Testis (tissue), 3 donors: ENCODE data around the gene USH1G. TPM values are rescaled to one million over a fixed set of nuclear protein-coding genes. Genes with fewer than 3 reads are reported as not detected.

ENCODE experiments used
- DNase-seq: peaks from one replicate; pipeline ENCODE4 v3.0.0-alpha.2; 2019
- H3K27ac ChIP-seq, 2 donors: fragments of 200-600 bp; sonication (generic); one replicate each; pipeline ENCODE4 v1.5.1; 2019
- H3K27me3 ChIP-seq: fragments of 200-600 bp; sonication (generic); one replicate; pipeline ENCODE4 v1.5.1; 2019
- H3K36me3 ChIP-seq: fragments of 200-600 bp; sonication (generic); one replicate; pipeline ENCODE4 v1.5.1; 2017; ENCODE audit warnings: low read depth; ENCODE audit errors: missing control alignments
- H3K4me1 ChIP-seq: fragments of 200-600 bp; sonication (generic); one replicate; pipeline ENCODE4 v1.5.1; 2019
- H3K4me3 ChIP-seq, 2 donors: fragments of 200-600 bp; sonication (generic); one replicate each; pipeline ENCODE4 v1.5.1; 2017 to 2019
- H3K9me3 ChIP-seq: fragments of 200-600 bp; sonication (generic); one replicate; pipeline ENCODE4 v1.5.1; 2017
- CTCF ChIP-seq, 3 experiments: fragments of 450-650 bp in 2 of 3; fragments of 200-600 bp in 1 of 3; sonication (generic) in 1 of 3; IDR thresholded peaks; one replicate each; pipeline ENCODE4 v1.5.1; 2016 to 2019; ENCODE audit warnings: antibody characterized with exemption in 3 of 3, mild to moderate bottlenecking in 2 of 3, moderate library complexity in 1 of 3
- POLR2A ChIP-seq: fragments of 450-650 bp; IDR thresholded peaks from one replicate; pipeline ENCODE4 v1.6.1; 2017; ENCODE audit warnings: antibody characterized with exemption, mild to moderate bottlenecking, moderate library complexity
- WGBS, 2 donors: methylation state at CpG; one replicate each; pipeline ENCODE4 v1.1.5; 2018; 5-methylcytosine and 5-hydroxymethylcytosine counted together
- intact Hi-C: fragments of 100-400 bp; cut with DNase I; formaldehyde crosslinking; loops from one replicate; pipeline ENCODE4 v1.15.1; 2023; ENCODE audit warnings: low total_unique reads
- polyA plus RNA-seq: library from polyadenylated mRNA; stranded (reverse); fragments of 350-450 nt; fragmentation: Illumina TruSeq; extraction: RNeasy Lipid Tissue Mini Kit (QIAGEN cat#74804); gene quantifications from one replicate; pipeline ENCODE4 v1.2.3, GENCODE V29; 2014; ENCODE audit warnings: low read depth, low replicate concordance; ENCODE audit not compliant: insufficient read depth
- total RNA-seq, 2 donors: library from RNA; depleted of rRNA; stranded (reverse); fragments of >200 nt; gene quantifications; one replicate each; pipeline ENCODE4 v1.2.3, GENCODE V29; 2016

Gene USH1G
- total and polyA plus RNA-seq, 3 donors from 2014 or later = 1.1 to 2.1 (median 2.0) TPM

- Histone ChIP-seq H3K4me3 (no peak overlapping the region), H3K27ac (peak overlapping the region in 1 of 2 donors; percentile 28), H3K4me1 (peaks cover 32% of the 10 kb centered on the region), H3K27me3 (no peaks in the 10 kb centered on the region), H3K36me3 (no peaks in the 10 kb centered on the region), H3K9me3 (no peaks in the 10 kb centered on the region)
- TF ChIP-seq CTCF (IDR thresholded peaks at IDR 0.05) = no peak
- no peak for TF ChIP-seq POLR2A
- 65 to 73% methylated on average over 5 to 6 of the region's 6 CpGs for WGBS, 2 donors
- no peak for DNase-seq
- intact Hi-C loops = no loop called here
These were observed 54.2 kb downstream of the USH1G start for GRCh38 chr17:74868908-74869255.

GRCh38 chr17:74868251-74868907 lies 54.7 kb downstream of the USH1G start:
- 43 to 53% methylated on average over 12 of the region's 12 CpGs for WGBS, 2 donors
- intact Hi-C loops = no loop called here
- peak; percentile 68 for DNase-seq
- TF ChIP-seq CTCF (IDR thresholded peaks at IDR 0.05) = no peak
- H3K36me3 ChIP-seq = no peaks in the 10 kb centered on the region
- no peaks in the 10 kb centered on the region for H3K9me3 ChIP-seq
- H3K4me3 ChIP-seq = no peak overlapping the region
- H3K4me1 ChIP-seq = peaks cover 30% of the 10 kb centered on the region
- no peaks in the 10 kb centered on the region for H3K27me3 ChIP-seq
- peak overlapping the region in 1 of 2 donors; percentile 28 for H3K27ac ChIP-seq

GRCh38 chr17:74866198-74866835 lies 56.7 kb downstream of the USH1G start:
- no peak for DNase-seq
- Histone ChIP-seq H3K27me3 (no peaks in the 10 kb centered on the region), H3K4me1 (peaks cover 38% of the 10 kb centered on the region), H3K4me3 (no peak overlapping the region), H3K27ac (no peak overlapping the region), H3K9me3 (no peaks in the 10 kb centered on the region), H3K36me3 (no peaks in the 10 kb centered on the region)
- intact Hi-C loops = no loop called here
- TF ChIP-seq CTCF (IDR thresholded peaks at IDR 0.05) = no peak
- no peak for TF ChIP-seq POLR2A
- WGBS, 2 donors = 70 to 85% methylated on average over 15 to 19 of the region's 19 CpGs

Other genes starting within 250 kb of the USH1G start
- gene CD300LF, start 210.3 kb downstream of the USH1G start, total RNA-seq = 1 to 10 TPM in 1 of 2 donors, under 1 TPM in 1; 0.43 to 1.1 TPM
- gene CD300LF, start 210.3 kb downstream of the USH1G start, polyA plus RNA-seq = 0.79 TPM
- under 1 TPM; 0.81 to 0.94 TPM for gene RAB37, start 186.0 kb downstream of the USH1G start, total RNA-seq
- gene RAB37, start 186.0 kb downstream of the USH1G start, polyA plus RNA-seq = 1.9 TPM
- 10 to 100 TPM; 26.9 to 28.6 TPM for gene NHERF1, start 174.6 kb downstream of the USH1G start, total RNA-seq
- gene NHERF1, start 174.6 kb downstream of the USH1G start, polyA plus RNA-seq = 69.2 TPM
- gene NAT9, start 146.9 kb downstream of the USH1G start, total RNA-seq = 10 to 100 TPM; 45.6 to 51.3 TPM
- 43.8 TPM for gene NAT9, start 146.9 kb downstream of the USH1G start, polyA plus RNA-seq
- gene GRIN2C, start 63.4 kb downstream of the USH1G start, total RNA-seq = 10 to 100 TPM; 20.1 to 20.8 TPM
- 7.7 TPM for gene GRIN2C, start 63.4 kb downstream of the USH1G start, polyA plus RNA-seq
- 100 to 1,000 TPM; 204 to 216 TPM for gene FDXR, start 50.3 kb downstream of the USH1G start, total RNA-seq
- gene FDXR, start 50.3 kb downstream of the USH1G start, polyA plus RNA-seq = 97.1 TPM
- gene FADS6, start 29.6 kb downstream of the USH1G start, total RNA-seq = 1 to 10 TPM; 1.4 to 2.0 TPM
- 0.95 TPM for gene FADS6, start 29.6 kb downstream of the USH1G start, polyA plus RNA-seq
- gene OTOP2, start 1.0 kb upstream of the USH1G start, total RNA-seq = 1 to 10 TPM; 2.4 to 5.7 TPM
- 5.7 TPM for gene OTOP2, start 1.0 kb upstream of the USH1G start, polyA plus RNA-seq
- under 1 TPM in 1 of 2 donors, not detected in 1; 0.12 TPM for gene OTOP3, start 12.6 kb upstream of the USH1G start, total RNA-seq
- not detected for gene OTOP3, start 12.6 kb upstream of the USH1G start, polyA plus RNA-seq
- gene HID1, start 49.5 kb upstream of the USH1G start, total RNA-seq = 10 to 100 TPM; 40.9 to 45.8 TPM
- 18.6 TPM for gene HID1, start 49.5 kb upstream of the USH1G start, polyA plus RNA-seq
- 10 to 100 TPM; 39.5 to 39.6 TPM for gene CDR2L, start 64.4 kb upstream of the USH1G start, total RNA-seq
- 16.6 TPM for gene CDR2L, start 64.4 kb upstream of the USH1G start, polyA plus RNA-seq
- gene MRPL58, start 89.4 kb upstream of the USH1G start, total RNA-seq = 10 to 100 TPM; 24.3 to 38.1 TPM
- 20.9 TPM for gene MRPL58, start 89.4 kb upstream of the USH1G start, polyA plus RNA-seq
- 100 to 1,000 TPM; 126 to 148 TPM for gene ATP5PD, start 123.7 kb upstream of the USH1G start, total RNA-seq
- 190 TPM for gene ATP5PD, start 123.7 kb upstream of the USH1G start, polyA plus RNA-seq
- gene KCTD2, start 124.0 kb upstream of the USH1G start, total RNA-seq = 100 to 1,000 TPM; 122 to 135 TPM
- gene KCTD2, start 124.0 kb upstream of the USH1G start, polyA plus RNA-seq = 88.9 TPM
- 10 to 100 TPM in 1 of 2 donors, 1 to 10 TPM in 1; 6.4 to 11.1 TPM for gene SLC16A5, start 164.7 kb upstream of the USH1G start, total RNA-seq
- 6.9 TPM for gene SLC16A5, start 164.7 kb upstream of the USH1G start, polyA plus RNA-seq
- gene ARMC7, start 186.7 kb upstream of the USH1G start, total RNA-seq = 10 to 100 TPM in 1 of 2 donors, 1 to 10 TPM in 1; 10.0 to 11.8 TPM
- gene ARMC7, start 186.7 kb upstream of the USH1G start, polyA plus RNA-seq = 12.6 TPM
- 10 to 100 TPM; 76.5 to 83.6 TPM for gene NT5C, start 208.5 kb upstream of the USH1G start, total RNA-seq
- gene NT5C, start 208.5 kb upstream of the USH1G start, polyA plus RNA-seq = 22.2 TPM
- gene JPT1, start 231.3 kb upstream of the USH1G start, total RNA-seq = 100 to 1,000 TPM; 234 to 371 TPM
- gene JPT1, start 231.3 kb upstream of the USH1G start, polyA plus RNA-seq = 758 TPM